Endothelial cell of umbilical vein (primary cell): Measurements from ENCODE around the gene LAMA5.

ENCODE experiments used
- EZH2 ChIP-seq: IDR thresholded peaks from 2 replicates; pipeline ENCODE4 v1.6.1; 2012; ENCODE audit warnings: borderline replicate concordance, low read depth, mild to moderate bottlenecking, moderate library complexity, low read length, inconsistent platforms; ENCODE audit not compliant: severe bottlenecking
- FOS ChIP-seq: IDR thresholded peaks from 2 replicates; pipeline ENCODE4 v1.6.1; 2011; ENCODE audit warnings: mild to moderate bottlenecking, low read length, moderate library complexity, borderline replicate concordance; ENCODE audit not compliant: insufficient read depth
- JUN ChIP-seq: IDR thresholded peaks from 2 replicates; pipeline ENCODE4 v1.6.1; 2011; ENCODE audit warnings: borderline replicate concordance, low read depth; ENCODE audit not compliant: insufficient read length, insufficient read depth
- MYC ChIP-seq: IDR thresholded peaks from one replicate; pipeline ENCODE4 v1.6.1; 2011; ENCODE audit warnings: mild to moderate bottlenecking, low read depth, low read length
- POLR2A ChIP-seq: IDR thresholded peaks from 2 replicates; pipeline ENCODE4 v1.6.1; 2012; ENCODE audit warnings: low read depth, mild to moderate bottlenecking, control low read depth, low read length
- POLR2AphosphoS5 ChIP-seq: IDR thresholded peaks from 2 replicates; pipeline ENCODE4 v1.6.1; 2012; ENCODE audit warnings: low read depth, mild to moderate bottlenecking, control low read depth, low read length, moderate library complexity; ENCODE audit not compliant: insufficient read depth
- TF ChIP-seq, protein P1 (sequence below), 2 donors: IDR thresholded peaks; 1 replicate in 1 of 2; 2 replicates in 1 of 2; pipeline ENCODE4 v1.5.1; 2011; ENCODE audit warnings: low read length in 2 of 2, mild to moderate bottlenecking in 2 of 2, moderate library complexity in 2 of 2, control low read depth in 1 of 2, inconsistent platforms in 1 of 2, low read depth in 1 of 2; ENCODE audit not compliant: insufficient read depth in 1 of 2; ENCODE audit errors: extremely low read depth in 1 of 2

- TF ChIP-seq POLR2AphosphoS5 (peak; percentile 92), FOS (no peak), MYC (no peak), POLR2A (peak; percentile 89), EZH2 (no peak), JUN (peak; percentile 50)
- TF ChIP-seq, protein P1, sequence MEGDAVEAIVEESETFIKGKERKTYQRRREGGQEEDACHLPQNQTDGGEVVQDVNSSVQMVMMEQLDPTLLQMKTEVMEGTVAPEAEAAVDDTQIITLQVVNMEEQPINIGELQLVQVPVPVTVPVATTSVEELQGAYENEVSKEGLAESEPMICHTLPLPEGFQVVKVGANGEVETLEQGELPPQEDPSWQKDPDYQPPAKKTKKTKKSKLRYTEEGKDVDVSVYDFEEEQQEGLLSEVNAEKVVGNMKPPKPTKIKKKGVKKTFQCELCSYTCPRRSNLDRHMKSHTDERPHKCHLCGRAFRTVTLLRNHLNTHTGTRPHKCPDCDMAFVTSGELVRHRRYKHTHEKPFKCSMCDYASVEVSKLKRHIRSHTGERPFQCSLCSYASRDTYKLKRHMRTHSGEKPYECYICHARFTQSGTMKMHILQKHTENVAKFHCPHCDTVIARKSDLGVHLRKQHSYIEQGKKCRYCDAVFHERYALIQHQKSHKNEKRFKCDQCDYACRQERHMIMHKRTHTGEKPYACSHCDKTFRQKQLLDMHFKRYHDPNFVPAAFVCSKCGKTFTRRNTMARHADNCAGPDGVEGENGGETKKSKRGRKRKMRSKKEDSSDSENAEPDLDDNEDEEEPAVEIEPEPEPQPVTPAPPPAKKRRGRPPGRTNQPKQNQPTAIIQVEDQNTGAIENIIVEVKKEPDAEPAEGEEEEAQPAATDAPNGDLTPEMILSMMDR (IDR thresholded peaks at IDR 0.05; ENCODE audit: extremely low read depth in 1 of 2, insufficient read depth in 1 of 2, low read depth in 1 of 2, low read length in 2 of 2), result no peak
Observed at GRCh38 chr20:62285722-62286121, 81.4 kb downstream of the LAMA5 start.
